AG04449 (cell line): ENCODE results near the gene ZFAND2B.
"Not testable (repeated sequence)": the region's sequence is repeated elsewhere in the genome, so short reads cannot be mapped to it uniquely, and the experiment has no call there.

Experiments
- CTCF ChIA-PET: fragments of 350-600 bp; formaldehyde crosslinking; extraction: SDS; loops from one replicate; lab custom pipeline; 2021; ENCODE audit warnings: antibody characterized with exemption; lab: Yijun Ruan, JAX
- POLR2A ChIA-PET: fragments of 400-600, 350-600 bp; formaldehyde crosslinking; extraction: SDS; loops from one replicate; lab custom pipeline; 2020; ENCODE audit warnings: antibody characterized with exemption, inconsistent platforms; lab: Yijun Ruan, JAX
- DNase-seq: peaks from one replicate; pipeline ENCODE4 v3.0.0-alpha.2; 2010; ENCODE audit warnings: low read depth, low spot score
- H3K4me3 ChIP-seq: 2 replicates; pipeline ENCODE4 v1.5.1; 2011; ENCODE audit warnings: low read depth, mild to moderate bottlenecking, control low read depth, low read length
- TF ChIP-seq, protein P1 (sequence below): IDR thresholded peaks from one replicate; pipeline ENCODE4 v1.5.1; 2011; ENCODE audit warnings: mild to moderate bottlenecking, moderate library complexity, low read length, control low read depth, inconsistent platforms; ENCODE audit not compliant: insufficient read depth; ENCODE audit errors: missing control alignments

ZFAND2B gene

DNA sequence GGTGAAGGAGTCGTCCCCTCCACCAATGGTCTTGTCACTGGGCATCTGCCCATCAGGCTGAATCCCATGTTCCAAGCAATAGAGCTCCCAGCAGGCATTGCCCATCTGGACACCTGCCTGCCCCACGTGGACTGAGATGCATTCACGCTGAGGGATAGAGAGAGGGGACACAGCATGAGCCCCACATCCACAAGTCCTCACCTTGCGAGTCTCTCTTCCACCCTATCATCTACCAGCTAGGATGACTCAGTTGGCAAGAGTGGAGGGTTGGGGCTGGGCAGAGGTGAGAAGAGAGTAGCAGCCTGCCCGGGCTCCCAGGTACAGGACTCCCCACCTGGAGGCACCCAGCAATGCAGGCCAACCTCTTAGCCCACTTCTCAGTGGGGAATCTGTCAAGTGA is 45.5 kb downstream of the ZFAND2B start:
- no peak for DNase-seq
- TF ChIP-seq, protein P1, sequence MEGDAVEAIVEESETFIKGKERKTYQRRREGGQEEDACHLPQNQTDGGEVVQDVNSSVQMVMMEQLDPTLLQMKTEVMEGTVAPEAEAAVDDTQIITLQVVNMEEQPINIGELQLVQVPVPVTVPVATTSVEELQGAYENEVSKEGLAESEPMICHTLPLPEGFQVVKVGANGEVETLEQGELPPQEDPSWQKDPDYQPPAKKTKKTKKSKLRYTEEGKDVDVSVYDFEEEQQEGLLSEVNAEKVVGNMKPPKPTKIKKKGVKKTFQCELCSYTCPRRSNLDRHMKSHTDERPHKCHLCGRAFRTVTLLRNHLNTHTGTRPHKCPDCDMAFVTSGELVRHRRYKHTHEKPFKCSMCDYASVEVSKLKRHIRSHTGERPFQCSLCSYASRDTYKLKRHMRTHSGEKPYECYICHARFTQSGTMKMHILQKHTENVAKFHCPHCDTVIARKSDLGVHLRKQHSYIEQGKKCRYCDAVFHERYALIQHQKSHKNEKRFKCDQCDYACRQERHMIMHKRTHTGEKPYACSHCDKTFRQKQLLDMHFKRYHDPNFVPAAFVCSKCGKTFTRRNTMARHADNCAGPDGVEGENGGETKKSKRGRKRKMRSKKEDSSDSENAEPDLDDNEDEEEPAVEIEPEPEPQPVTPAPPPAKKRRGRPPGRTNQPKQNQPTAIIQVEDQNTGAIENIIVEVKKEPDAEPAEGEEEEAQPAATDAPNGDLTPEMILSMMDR: no peak
- ChIA-PET CTCF (interaction anchor here (1.3 to 6.3 kb wide), 7 partner anchors 24 to 132 kb away, joined by 3 to 67 read pairs (median 4); partner anchors contain the start of gene DNAJB2), POLR2A (interaction anchor here (0.7 to 1.4 kb wide), 3 partner anchors 14 to 43 kb away, joined by 3 read pairs; no protein-coding TSS in a partner anchor)
- H3K4me3 ChIP-seq: no peak overlapping the region

DNA sequence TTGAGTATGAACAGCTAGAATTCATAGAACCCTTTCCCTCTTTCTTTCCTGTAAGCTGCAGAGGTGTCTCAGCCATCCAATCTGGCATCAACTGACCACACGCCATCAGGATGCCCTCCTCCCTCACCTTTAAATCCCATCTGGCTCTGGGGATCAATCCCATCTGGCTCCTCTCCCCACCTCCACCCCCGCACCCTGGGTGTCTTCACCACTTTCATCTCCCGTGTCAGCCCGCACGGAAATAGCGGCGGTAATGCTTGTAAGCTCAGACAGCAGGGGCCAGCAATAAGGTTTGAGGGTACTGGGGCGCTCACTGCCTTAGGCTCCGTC is 46.0 kb downstream of the ZFAND2B start:
- peak overlapping the region; percentile 57 for H3K4me3 ChIP-seq
- CTCF ChIA-PET: interaction anchor here (1.4 to 6.3 kb wide), 5 partner anchors 24 to 133 kb away, joined by 3 to 67 read pairs (median 7); partner anchors contain the start of gene DNAJB2

DNA sequence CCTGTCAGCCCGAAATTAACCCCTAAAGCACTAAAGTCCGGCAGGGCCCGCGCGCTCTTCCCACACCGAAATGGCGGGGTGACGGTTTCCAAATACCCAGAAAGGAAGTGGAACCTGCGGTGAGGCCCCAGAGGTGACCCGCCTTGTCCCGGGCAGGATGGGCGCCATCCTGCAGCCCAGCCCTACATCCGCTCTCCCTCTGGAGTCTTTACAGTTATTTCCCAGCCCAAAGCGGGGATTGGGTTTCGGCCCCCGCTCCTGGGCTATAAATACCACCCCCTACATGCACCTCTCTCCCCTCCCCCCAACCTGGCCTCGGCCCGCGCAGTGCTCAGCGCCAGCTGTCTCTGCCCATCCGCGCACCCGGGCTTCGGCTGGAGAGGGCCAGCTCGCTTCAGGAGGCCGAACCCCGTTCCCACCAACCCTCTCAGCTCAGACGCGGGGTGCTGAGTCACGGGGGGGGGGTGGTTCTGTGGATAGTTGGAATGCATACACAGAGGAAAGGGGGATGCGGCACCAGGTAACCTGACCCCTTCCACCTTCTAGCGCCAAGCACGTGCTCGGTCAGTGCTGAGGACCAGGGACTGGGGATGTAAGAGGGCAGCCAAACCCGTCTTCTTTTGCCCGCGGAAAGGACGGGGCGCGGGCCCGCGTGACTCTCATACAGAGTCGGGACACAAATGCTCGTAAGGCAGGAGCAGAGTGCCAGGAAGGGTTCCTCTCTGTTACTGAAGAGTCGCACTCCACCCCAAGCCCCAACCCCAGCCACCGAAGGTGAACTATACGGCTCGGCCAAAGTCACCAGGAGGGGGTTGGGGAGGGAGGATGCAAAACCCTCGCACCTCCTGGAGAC is 46.5 kb downstream of the ZFAND2B start, which contains the start of gene TUBA4B:
TSS of gene TUBA4B (plus strand) at position 344 of the 853 bp plus-strand sequence. CDS start at position 509, 165 bp downstream.
- ChIA-PET CTCF (interaction anchor here (1.5 to 6.3 kb wide), 6 partner anchors 23 to 94 kb away, joined by 4 to 67 read pairs (median 12); partner anchors contain the start of gene DNAJB2), POLR2A (interaction anchor here (0.6 to 1.4 kb wide), 5 partner anchors 8 to 155 kb away, joined by 3 to 5 read pairs (median 3); partner anchors contain the start of genes GLB1L and STK16)
- TF ChIP-seq, protein P1: no peak
- DNase-seq: no peak
- H3K4me3 ChIP-seq: peak within 1 kb of the TSS; percentile 57

More for the DNA sequence above, 46.0 kb downstream of the ZFAND2B start:
- POLR2A ChIA-PET: interaction anchor here (0.6 to 1.4 kb wide), 4 partner anchors 15 to 156 kb away, joined by 3 to 5 read pairs (median 4); no protein-coding TSS in a partner anchor
- TF ChIP-seq, protein P1: no peak
- DNase-seq: no peak

DNA sequence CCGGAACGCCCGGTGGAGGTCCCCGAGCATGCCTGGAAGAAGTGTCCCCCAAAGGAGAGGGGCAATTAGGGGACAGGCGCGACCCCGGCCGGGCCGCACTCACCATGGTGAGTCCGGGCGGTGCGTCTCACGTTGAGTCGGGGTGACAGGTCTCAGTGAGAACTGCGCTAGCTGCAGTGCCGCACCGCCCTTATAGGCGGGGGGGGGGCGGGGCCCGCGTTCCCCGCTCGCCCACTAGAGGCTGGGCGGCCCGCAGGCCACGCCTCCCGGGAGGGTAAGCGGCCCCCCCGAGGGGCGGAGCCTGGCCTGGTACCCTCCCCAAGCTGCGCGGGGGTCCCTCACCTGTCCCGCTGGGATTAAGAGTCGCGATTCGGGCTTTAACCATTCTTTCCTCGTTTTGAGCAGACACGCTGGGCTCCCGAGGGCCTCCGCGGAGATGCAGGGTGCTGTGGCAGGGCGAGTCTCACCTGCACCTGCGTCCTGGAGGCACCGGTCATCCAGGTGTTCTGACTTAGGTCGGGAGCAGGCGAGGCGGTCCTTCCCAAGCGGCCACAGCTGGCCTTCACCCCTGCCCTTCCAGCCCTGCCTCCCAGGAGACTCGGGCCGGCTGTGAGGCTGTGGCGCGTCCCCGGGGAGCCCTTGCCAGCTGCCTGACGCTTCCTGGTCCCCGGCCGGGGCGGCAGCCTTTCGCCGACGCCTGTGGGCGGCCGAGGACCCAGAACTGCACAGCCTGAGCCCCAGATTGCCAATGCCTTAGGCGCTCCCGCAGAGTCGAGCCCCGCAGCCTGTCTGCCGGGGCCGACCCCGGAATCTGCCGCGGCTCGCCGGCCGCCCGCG is 47.4 kb downstream of the ZFAND2B start, which contains the start of gene TUBA4A:
TSS of gene TUBA4A (minus strand) at position 166 of the 837 bp plus-strand sequence. CDS start at position 106, 60 bp downstream.
- TF ChIP-seq, protein P1: no peak
- peak within 1 kb of the TSS; percentile 57 for H3K4me3 ChIP-seq
- CTCF ChIA-PET: interaction anchor here (1.1 to 3.2 kb wide), 7 partner anchors 10 to 95 kb away, joined by 3 to 37 read pairs (median 12); no protein-coding TSS in a partner anchor
- DNase-seq: no peak
- POLR2A ChIA-PET: interaction anchor here (1.0 kb wide), 1 partner anchor 9 kb away, joined by 3 read pairs; the partner anchor contains the start of genes GLB1L and STK16

DNA sequence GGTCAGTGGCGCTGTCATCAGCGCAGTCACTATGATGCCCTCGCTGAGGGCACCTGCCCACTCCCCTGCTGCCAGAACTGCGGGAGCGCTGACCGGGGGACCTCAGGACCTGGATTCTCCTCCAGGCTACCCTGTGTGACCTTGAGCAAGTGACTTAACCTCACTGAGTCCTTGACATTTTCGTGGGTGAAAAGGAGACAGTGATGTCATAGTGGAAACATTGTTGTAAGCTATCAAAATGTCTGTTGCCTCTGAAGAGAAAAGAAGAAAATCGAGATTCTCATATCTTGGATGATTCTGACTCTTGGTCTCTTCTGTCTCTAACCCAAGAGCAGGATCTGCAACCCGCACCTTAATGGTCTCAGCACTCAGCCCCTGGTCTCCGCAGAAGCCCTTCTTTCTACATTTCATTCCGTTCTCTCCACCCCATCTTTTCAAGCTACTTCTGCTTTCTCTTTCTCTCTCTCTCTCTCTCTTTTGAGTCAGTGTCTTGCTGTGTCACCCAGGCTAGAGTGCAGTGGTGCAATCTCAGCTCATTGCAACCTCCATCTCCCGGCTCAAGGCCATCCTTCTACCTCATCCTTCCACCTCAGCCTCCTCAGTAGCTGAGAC is 48.1 kb downstream of the ZFAND2B start:
- TF ChIP-seq, protein P1: no peak
- no peak for DNase-seq
- peak overlapping the region; percentile 57 for H3K4me3 ChIP-seq
- ChIA-PET CTCF (interaction anchor here (0.6 to 3.2 kb wide), 8 partner anchors 9 to 116 kb away, joined by 3 to 37 read pairs (median 4); no protein-coding TSS in a partner anchor), POLR2A (no interaction called here)

DNA sequence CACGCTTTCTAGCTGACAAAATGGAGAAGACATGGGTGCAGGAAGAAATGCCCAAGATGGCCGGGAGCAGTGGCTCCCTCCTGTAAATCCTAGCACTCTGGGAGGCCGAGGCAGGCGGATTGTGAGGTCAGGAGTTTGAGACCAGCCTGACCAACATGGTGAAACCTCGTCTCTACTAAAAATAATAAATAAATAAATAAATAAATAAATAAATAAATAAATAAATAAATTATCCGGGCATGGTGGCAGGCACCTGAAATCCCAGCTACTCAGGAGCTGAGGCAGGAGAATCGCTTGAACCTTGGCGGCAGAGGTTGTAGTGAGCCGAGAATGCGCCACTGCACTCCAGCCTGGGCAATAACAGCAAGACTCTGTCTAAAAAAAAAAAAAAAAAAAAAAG is 52.4 kb downstream of the ZFAND2B start:
- POLR2A ChIA-PET, H3K4me3 ChIP-seq, CTCF ChIA-PET, DNase-seq: not testable (repeated sequence)
